ENCODE measurements around the gene MFAP4.

DNA sequence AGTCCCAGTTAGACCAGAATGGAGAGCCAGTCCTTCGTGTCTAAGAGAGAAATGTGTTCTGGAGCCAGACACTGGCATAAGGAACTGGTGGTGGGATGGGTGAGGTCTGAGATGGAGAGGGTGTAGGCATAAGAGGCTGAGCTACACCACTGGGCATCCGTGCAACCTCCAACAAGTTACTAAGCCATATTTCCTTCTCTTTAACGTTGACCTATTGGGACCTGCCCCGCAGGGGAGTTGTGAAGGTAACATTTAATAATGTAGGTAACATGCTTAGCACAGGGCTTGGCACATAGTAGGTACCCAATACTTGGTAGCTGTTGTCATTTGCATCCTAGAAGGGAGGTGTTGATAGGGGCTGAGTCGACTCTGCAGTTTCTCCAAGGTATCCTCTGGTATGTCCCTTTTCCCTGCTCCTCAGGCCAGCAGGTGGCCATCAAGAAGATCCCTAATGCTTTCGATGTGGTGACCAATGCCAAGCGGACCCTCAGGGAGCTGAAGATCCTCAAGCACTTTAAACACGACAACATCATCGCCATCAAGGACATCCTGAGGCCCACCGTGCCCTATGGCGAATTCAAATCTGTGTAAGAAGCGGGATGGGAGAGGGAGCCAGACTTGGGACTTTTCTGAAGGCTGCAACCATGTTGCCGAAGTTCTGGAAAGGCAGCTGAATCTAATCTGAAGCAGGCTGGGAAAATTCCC, 7.5 kb downstream of the MFAP4 start:
- TF ChIP-seq, protein P1, sequence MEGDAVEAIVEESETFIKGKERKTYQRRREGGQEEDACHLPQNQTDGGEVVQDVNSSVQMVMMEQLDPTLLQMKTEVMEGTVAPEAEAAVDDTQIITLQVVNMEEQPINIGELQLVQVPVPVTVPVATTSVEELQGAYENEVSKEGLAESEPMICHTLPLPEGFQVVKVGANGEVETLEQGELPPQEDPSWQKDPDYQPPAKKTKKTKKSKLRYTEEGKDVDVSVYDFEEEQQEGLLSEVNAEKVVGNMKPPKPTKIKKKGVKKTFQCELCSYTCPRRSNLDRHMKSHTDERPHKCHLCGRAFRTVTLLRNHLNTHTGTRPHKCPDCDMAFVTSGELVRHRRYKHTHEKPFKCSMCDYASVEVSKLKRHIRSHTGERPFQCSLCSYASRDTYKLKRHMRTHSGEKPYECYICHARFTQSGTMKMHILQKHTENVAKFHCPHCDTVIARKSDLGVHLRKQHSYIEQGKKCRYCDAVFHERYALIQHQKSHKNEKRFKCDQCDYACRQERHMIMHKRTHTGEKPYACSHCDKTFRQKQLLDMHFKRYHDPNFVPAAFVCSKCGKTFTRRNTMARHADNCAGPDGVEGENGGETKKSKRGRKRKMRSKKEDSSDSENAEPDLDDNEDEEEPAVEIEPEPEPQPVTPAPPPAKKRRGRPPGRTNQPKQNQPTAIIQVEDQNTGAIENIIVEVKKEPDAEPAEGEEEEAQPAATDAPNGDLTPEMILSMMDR (IDR thresholded peaks at IDR 0.05), result no peak
- no peak for TF ChIP-seq POLR2A (IDR thresholded peaks at IDR 0.05)
